Chondrocyte (in vitro differentiated cells): ENCODE measurements around the gene PCED1B. TPM values are rescaled to one million over a fixed set of nuclear protein-coding genes. Genes with fewer than 3 reads are reported as not detected.

Experiments
- DNase-seq: peaks from one replicate; pipeline ENCODE4 v3.0.0; 2021; ENCODE audit warnings: mixed read lengths, low spot score
- H3K27ac Mint-ChIP-seq: one replicate; pipeline ENCODE4 v1.8.0; 2021; ENCODE audit warnings: mild to moderate bottlenecking, moderate library complexity, mixed read lengths; ENCODE audit not compliant: unreplicated experiment
- H3K27me3 Mint-ChIP-seq: 2 replicates; pipeline ENCODE4 v1.8.0; 2021; ENCODE audit warnings: low read depth, mixed read lengths
- H3K36me3 Mint-ChIP-seq: 2 replicates; pipeline ENCODE4 v1.8.0; 2021; ENCODE audit warnings: low read depth, mixed read lengths
- H3K4me1 Mint-ChIP-seq: 2 replicates; pipeline ENCODE4 v1.8.0; 2021; ENCODE audit warnings: low read depth, mild to moderate bottlenecking, mixed read lengths
- H3K4me3 Mint-ChIP-seq: one replicate; pipeline ENCODE4 v1.8.0; 2021; ENCODE audit warnings: mild to moderate bottlenecking, moderate library complexity, mixed read lengths; ENCODE audit not compliant: unreplicated experiment
- H3K9me3 Mint-ChIP-seq: 2 replicates; pipeline ENCODE4 v1.8.0; 2021; ENCODE audit warnings: low read depth, mixed read lengths
- CTCF ChIP-seq: fragments of 200-600 bp; sonication (generic); IDR thresholded peaks from 2 replicates; pipeline ENCODE4 v1.5.0; 2021; ENCODE audit warnings: antibody characterized with exemption, mild to moderate bottlenecking, moderate library complexity
- total RNA-seq: library from RNA; stranded (reverse); gene quantifications from 3 replicates; pipeline ENCODE4 v1.2.1, GENCODE V29; 2021

Gene PCED1B
- total RNA-seq, 1 donor from 2014 or later = 2.3 TPM

- no peak overlapping the region for H3K4me3 Mint-ChIP-seq
These were observed 54.6 kb downstream of the PCED1B start for GRCh38 chr12:47134005-47134404.

GRCh38 chr12:47135578-47135977 is 56.2 kb downstream of the PCED1B start:
- Mint-ChIP-seq H3K4me3 (no peak overlapping the region), H3K9me3 (peaks cover 10% of the 10 kb centered on the region), H3K27ac (no peak overlapping the region), H3K27me3 (no peaks in the 10 kb centered on the region), H3K4me1 (no peaks in the 10 kb centered on the region), H3K36me3 (peaks cover 4% of the 10 kb centered on the region)
- DNase-seq = no peak
- no peak for TF ChIP-seq CTCF

More at GRCh38 chr12:47134005-47134404, 54.6 kb downstream of the PCED1B start:
- peaks cover 2% of the 10 kb centered on the region for H3K36me3 Mint-ChIP-seq
- no peaks in the 10 kb centered on the region for H3K4me1 Mint-ChIP-seq
- no peak for TF ChIP-seq CTCF
- DNase-seq = no peak
- no peaks in the 10 kb centered on the region for H3K27me3 Mint-ChIP-seq
- H3K27ac Mint-ChIP-seq = no peak overlapping the region
- peaks cover 3% of the 10 kb centered on the region for H3K9me3 Mint-ChIP-seq

GRCh38 chr12:47139000-47139681 is 59.7 kb downstream of the PCED1B start:
- peaks cover 25% of the 10 kb centered on the region for H3K9me3 Mint-ChIP-seq
- H3K4me1 Mint-ChIP-seq = no peaks in the 10 kb centered on the region
- no peak for TF ChIP-seq CTCF
- no peak overlapping the region for H3K27ac Mint-ChIP-seq
- H3K27me3 Mint-ChIP-seq = no peaks in the 10 kb centered on the region
- H3K4me3 Mint-ChIP-seq = no peak overlapping the region
- DNase-seq = no peak
- peaks cover 4% of the 10 kb centered on the region for H3K36me3 Mint-ChIP-seq

GRCh38 chr12:47141459-47141858 is 62.0 kb downstream of the PCED1B start:
- Mint-ChIP-seq H3K27ac (no peak overlapping the region), H3K36me3 (peaks cover 4% of the 10 kb centered on the region), H3K4me3 (no peak overlapping the region), H3K9me3 (peaks cover 34% of the 10 kb centered on the region), H3K27me3 (no peaks in the 10 kb centered on the region), H3K4me1 (no peaks in the 10 kb centered on the region)
- DNase-seq = no peak
- TF ChIP-seq CTCF = no peak

GRCh38 chr12:47144769-47145168 is 65.3 kb downstream of the PCED1B start:
- Mint-ChIP-seq H3K27ac (no peak overlapping the region), H3K27me3 (no peaks in the 10 kb centered on the region), H3K9me3 (peaks cover 24% of the 10 kb centered on the region), H3K4me1 (peaks cover 5% of the 10 kb centered on the region), H3K36me3 (peaks cover 1% of the 10 kb centered on the region), H3K4me3 (no peak overlapping the region)
- no peak for DNase-seq
- no peak for TF ChIP-seq CTCF
